Embryonic facial prominence (tissue), 1 donor: ENCODE measurements around the gene SPRR3.

Experiments used
- DNase-seq: peaks from one replicate; pipeline ENCODE4 v3.0.0-alpha.2; 2016; ENCODE audit errors: extremely low spot score

Gene SPRR3

GRCh38 chr1:153001382-153001781 is at the start of gene SPRR3:
SPRR3 (plus strand) TSS chr1:153001749; CDS start chr1:153003021, 1,272 bp downstream.
- no peak for DNase-seq

- no peak for DNase-seq
These were observed 47.8 kb upstream of the SPRR3 start for GRCh38 chr1:152953761-152954160.

- no peak for DNase-seq
These were observed 47.1 kb upstream of the SPRR3 start for GRCh38 chr1:152954436-152954835.

DNA sequence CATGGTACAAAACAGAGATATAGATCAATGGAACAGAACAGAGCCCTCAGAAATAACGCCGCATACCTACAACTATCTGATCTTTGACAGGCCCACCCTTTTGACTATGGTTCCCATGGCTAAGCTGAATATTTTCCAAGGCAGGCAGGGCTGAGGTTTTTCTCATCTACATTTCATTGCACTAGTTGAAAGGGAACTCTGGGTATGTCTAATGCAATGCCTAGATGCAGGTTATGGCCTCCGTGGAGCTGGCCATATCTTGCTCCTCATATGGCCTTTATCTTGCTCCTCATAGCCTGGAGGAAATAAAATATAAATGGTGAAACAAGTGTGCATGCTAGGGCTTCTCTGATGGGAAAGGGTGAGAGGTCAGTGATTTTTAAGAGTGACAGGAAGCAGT is 44.0 kb upstream of the SPRR3 start:
- no peak for DNase-seq

- no peak for DNase-seq
These were observed 42.3 kb upstream of the SPRR3 start for GRCh38 chr1:152959273-152959672.

DNA sequence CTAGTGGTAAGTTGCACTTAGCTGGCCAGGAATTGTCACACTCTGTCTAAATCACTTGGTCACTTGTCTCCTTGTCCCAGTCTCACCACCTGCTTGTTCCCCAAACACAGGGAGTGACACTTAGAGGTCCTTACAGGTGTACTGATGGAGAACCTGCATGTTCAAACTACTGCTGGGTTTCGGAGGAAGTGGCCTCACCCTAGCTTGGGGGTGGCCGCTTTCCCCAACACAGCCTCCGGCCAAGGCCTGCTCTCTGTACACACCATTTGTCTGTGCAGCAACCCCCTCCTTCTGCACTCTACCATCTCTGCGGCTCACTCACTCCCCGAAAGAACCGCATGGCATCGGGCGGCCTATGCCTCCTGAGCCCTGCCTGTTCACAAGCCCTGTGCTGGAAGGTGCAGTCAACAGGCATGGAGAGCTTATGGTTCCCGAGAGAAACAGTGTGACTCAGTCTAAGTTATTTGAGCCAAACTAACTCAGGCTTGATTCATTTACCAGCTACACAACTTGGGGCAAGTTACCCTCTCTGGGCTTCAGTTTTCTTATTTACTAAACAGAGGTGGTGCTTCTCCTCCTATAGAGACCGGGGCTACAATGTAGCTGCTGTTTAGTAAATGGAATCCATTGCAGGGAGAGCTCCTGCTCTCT is 41.6 kb upstream of the SPRR3 start:
- no peak for DNase-seq

DNA sequence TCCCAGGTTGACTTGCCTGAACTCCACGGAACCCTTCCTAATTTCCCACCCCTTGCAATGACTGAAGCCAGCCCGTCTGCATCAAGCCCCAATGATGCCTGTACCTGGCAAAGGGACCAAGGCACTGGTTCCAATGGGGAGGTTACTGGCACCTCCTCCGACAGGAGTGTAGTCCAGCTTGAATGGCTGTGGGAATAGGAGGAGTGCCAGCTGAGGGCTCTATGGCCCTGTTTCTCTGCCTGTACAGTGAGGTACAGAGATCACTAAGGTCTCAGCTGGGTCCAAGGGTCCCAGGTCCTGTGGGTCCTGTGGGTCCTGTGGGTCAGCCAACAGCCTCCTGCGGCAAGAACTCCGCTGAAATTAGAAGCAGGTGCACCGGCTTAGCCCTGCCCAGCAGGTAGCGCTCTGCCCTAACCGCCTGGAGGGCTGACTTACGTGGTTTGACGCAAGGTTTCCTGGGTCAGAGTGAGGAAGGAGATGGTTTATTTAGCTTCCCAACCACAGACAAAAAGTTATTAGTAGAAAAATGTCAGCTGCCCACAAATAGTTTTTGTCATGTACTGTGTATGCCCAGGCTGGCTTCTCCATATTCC is 41.0 kb upstream of the SPRR3 start:
- DNase-seq: no peak

GRCh38 chr1:152961226-152961891 is 40.2 kb upstream of the SPRR3 start:
- no peak for DNase-seq

DNA sequence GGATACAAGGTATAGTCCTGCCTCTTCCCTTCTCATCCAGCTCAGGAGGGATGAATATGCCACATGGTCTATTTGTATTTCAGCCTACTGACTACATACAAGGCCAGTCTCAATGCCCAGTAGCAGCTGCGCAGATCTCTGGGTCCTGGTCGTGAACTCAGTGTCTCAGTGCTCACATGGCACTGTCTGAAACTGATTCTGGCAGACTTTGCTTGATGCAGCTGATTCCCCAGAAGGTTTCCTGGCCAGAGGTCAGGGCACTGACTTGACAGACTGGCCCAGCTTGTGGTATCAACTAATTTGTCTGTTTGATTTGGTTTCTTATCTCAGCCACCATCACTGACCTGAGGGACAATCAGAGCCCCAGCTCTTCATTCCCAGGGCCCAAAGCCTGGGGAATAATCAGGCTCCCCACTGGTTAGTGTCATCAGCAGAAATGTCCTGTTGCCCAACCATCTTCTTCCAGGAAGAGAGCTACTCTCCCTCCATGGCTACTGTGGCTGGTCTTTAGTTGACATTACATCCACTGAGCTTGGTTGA is 38.6 kb upstream of the SPRR3 start:
- DNase-seq: no peak

DNA sequence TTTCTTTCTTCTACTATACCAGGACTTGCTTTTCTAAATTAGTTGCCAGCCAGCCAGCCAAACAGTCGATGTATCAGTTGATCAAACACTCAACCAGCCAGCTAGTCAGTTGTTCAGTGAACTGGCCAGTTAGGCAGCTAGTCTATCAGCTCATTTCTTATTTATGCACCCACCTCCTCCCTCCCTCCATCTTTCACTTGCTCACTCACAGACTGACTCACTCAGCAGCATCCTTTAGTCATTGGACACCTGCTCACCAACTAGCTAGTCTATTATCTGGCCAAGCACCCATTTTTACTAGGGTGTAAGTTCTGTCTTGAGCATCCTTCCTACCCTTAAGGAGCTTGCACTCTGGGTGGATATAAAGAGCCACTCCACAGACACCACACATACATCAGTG is 37.0 kb upstream of the SPRR3 start:
- DNase-seq: no peak

GRCh38 chr1:152965853-152966252 is 35.7 kb upstream of the SPRR3 start:
- DNase-seq: no peak

- no peak for DNase-seq
These were observed 34.3 kb upstream of the SPRR3 start for GRCh38 chr1:152967201-152967600.

- DNase-seq: no peak
These were observed 33.3 kb upstream of the SPRR3 start for GRCh38 chr1:152968248-152968647.

GRCh38 chr1:152969036-152969435 is 32.5 kb upstream of the SPRR3 start:
- no peak for DNase-seq

GRCh38 chr1:152970495-152970894 is 31.1 kb upstream of the SPRR3 start, which contains the start of gene SPRR4:
SPRR4 (plus strand) TSS chr1:152970648; CDS start chr1:152971891, 1,243 bp downstream.
- DNase-seq: no peak

GRCh38 chr1:152972196-152972886 is 29.2 kb upstream of the SPRR3 start:
- DNase-seq: no peak

DNA sequence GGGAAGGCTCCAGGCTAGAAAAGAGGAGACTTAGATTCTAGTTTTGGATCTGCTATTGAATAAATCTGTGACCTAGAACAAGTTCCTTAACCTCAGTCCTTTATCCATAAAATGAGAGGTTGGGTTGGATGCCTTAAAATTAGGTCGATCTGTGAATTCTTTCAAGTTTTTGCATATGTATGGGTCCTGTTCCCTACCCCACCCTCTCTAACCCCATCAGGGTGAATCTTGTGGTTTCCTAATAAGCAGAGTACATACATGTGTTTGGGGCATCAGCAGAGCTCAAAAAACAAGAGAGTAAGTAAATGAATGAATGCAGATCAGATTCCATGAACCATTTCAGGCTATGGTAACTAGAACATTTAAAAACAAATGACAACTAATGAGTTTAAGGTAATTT is 24.9 kb upstream of the SPRR3 start:
- DNase-seq: no peak

GRCh38 chr1:152977614-152978013 is 23.9 kb upstream of the SPRR3 start:
- DNase-seq: no peak

DNA sequence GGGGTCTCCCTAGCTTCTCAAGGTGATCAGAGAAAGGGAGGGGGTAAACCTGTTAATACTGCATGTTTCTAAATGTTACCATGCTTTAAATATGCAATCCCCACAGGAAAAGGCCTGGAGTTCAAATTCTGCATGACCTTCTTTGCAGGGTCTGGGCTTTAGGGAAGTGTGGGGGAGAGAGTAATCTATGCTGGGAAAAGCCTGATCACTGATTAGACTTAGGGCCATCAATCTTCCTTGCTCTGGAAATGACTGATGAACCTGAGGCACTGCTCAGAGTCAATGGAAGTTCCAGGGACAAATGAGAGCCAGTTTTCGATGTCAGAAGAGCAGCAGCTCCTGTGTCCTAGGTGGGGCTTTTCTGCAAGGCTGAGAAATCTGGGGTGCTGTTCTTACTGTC is 20.9 kb upstream of the SPRR3 start:
- no peak for DNase-seq

GRCh38 chr1:152981146-152981871 is 20.2 kb upstream of the SPRR3 start:
- DNase-seq: no peak

- no peak for DNase-seq
These were observed 19.5 kb upstream of the SPRR3 start for GRCh38 chr1:152982076-152982475.

DNA sequence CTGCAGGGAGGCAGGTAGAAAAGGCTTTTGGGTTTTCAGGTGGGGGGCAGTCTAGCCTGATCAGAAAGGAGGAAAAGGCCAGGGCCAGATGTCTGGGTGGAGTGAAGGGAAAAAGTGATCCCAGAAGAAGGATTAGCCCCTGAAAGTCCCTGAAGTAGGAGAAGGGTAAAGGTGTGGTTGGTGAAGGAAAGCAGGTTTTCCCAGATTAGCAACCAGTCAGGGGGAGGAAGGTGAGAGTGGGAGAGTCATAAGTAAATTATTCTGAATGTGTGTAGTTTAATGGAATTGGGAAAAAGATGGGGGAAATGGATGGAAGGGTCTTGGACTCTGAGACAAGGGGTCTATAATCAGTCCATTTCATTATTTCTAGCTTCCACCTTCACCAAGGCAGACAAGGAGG is 18.3 kb upstream of the SPRR3 start:
- DNase-seq: no peak
